BLaER1 (cell line): ENCODE measurements around the gene LPIN3.

Experiments
- H3K27ac ChIP-seq: shearing (Covaris generic); formaldehyde crosslinking; 2 replicates; pipeline ENCODE4 v1.8.1; 2022
- H3K27me3 ChIP-seq: shearing (Covaris generic); formaldehyde crosslinking; 2 replicates; pipeline ENCODE4 v1.8.1; 2022
- H3K36me3 ChIP-seq: shearing (Covaris generic); formaldehyde crosslinking; 2 replicates; pipeline ENCODE4 v1.8.1; 2022
- H3K4me1 ChIP-seq: shearing (Covaris generic); formaldehyde crosslinking; 2 replicates; pipeline ENCODE4 v1.8.1; 2022
- H3K4me2 ChIP-seq: shearing (Covaris generic); formaldehyde crosslinking; 2 replicates; pipeline ENCODE4 v1.8.1; 2022
- H3K4me3 ChIP-seq: shearing (Covaris generic); formaldehyde crosslinking; 2 replicates; pipeline ENCODE4 v1.8.1; 2022
- H3K9ac ChIP-seq: shearing (Covaris generic); formaldehyde crosslinking; 2 replicates; pipeline ENCODE4 v1.8.1; 2022
- H3K9me3 ChIP-seq: shearing (Covaris generic); formaldehyde crosslinking; 2 replicates; pipeline ENCODE4 v1.8.1; 2022
- H4K20me1 ChIP-seq: shearing (Covaris generic); formaldehyde crosslinking; 2 replicates; pipeline ENCODE4 v1.8.1; 2022
- Cebpa-rat ChIP-seq: shearing (Covaris generic); IDR thresholded peaks from 2 replicates; pipeline ENCODE4 v1.8.1; 2022

The LPIN3 gene

DNA sequence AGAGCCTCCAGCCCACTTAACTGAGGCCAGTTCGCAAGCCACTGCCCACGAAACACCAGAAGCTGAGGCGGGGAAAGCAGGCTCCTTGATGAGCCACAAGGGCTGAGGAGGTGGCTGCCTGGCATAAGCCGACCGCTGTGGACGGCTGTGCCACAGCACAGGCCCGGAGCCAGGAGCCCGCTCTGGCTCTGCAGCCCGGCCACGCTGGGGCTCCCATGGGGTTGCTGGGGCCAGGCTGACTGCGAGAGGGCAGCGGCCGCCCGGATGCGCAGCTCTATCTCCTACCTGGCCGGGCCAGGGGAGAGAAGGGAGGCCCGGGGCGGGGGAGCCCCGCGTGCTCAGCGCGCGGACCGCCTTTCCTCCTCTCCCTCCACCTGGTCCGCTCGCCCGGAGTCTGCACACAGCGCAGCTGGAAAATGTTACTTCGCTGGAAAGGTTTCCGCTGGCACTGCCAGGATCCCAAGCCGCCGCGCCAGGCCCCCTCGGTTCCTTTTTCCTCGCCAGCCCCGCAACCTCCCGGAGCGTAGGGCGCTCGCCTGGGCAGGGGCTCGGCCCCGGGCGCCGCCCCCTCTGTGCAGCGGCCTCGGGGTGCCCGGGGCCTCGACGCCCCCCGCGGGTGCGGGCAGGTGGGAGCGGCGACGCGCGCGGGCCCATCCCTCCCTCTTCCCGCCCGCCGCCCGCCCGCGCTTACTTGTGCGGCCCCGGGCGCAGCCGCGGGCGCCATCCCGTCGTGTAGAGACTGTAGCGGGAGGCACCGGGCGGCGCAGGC, 25.3 kb downstream of the LPIN3 start:
- H3K27ac ChIP-seq, result no peak overlapping the region
- H3K9me3 ChIP-seq, result peaks cover 27% of the 10 kb centered on the region
- H3K4me1 ChIP-seq, result no peaks in the 10 kb centered on the region
- H4K20me1 ChIP-seq, result no peaks in the 10 kb centered on the region; the same call in 1 of the 2 replicates
- H3K9ac ChIP-seq, result no peak overlapping the region
- peaks cover 44% of the 10 kb centered on the region for H3K27me3 ChIP-seq
- TF ChIP-seq Cebpa-rat, result no peak
- H3K36me3 ChIP-seq, result no peaks in the 10 kb centered on the region
- H3K4me2 ChIP-seq, result no peak overlapping the region
- 0 out of 2 replicates have a peak overlapping the region, but pooled peaks have one; percentile 14 for H3K4me3 ChIP-seq

DNA sequence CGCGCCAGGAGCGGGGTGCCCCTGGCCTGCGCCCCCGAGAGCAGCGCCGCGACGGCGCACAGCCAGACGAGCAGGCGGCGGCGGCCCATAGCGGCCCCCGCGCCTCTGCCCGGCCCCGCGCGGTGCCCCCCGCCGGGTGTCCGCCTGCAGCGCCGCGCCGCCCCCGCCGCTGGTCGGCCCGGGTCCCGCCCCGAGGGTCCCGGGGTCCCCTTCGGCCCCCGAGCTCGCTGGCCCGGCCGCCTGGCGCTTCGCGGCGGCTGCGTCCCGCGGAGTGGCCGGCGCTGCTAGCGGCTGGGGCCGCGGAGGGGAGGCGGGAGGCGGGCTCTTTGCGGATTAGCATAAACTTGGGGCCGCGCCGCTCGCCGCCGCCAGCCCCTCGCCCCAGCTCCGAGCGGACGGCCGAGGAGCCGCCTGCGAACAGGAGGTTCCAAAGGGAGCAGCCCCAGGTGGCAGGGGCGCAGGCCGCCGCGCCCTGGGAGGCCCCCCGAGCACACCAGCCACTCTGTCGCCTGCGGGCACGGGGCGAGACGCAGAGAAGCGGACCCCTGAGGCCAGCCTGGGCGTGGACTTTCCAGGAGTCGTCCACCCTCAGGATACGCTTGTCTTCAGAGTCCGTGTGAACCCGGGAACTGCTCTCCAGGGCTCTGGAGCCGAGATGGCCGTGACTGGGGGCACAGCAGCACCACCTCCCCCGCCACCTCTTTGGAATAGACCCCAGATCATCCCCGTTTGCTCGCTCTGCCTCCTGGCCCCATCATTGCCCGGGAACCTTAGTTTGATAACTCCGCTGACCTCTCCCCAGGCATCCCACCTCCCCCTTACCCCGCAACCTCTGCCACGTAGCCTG, 26.1 kb downstream of the LPIN3 start, which contains the start of gene EMILIN3:
Gene EMILIN3 (minus strand): TSS at position 273 of the 847 bp plus-strand sequence. CDS start 184 bp downstream, at position 89.
- H4K20me1 ChIP-seq, result no peaks in the 10 kb centered on the region; the same call in 1 of the 2 replicates
- H3K27me3 ChIP-seq, result peaks cover 44% of the 10 kb centered on the region
- no peak within 1 kb of the TSS for H3K27ac ChIP-seq
- H3K4me2 ChIP-seq, result no peak within 1 kb of the TSS
- 0 out of 2 replicates have a peak within 1 kb of the TSS, but pooled peaks have one; percentile 14 for H3K4me3 ChIP-seq
- H3K9ac ChIP-seq, result no peak within 1 kb of the TSS
- TF ChIP-seq Cebpa-rat, result no peak
- H3K9me3 ChIP-seq, result peaks cover 35% of the 10 kb centered on the region
- no peaks in the 10 kb centered on the region for H3K4me1 ChIP-seq
- H3K36me3 ChIP-seq, result no peaks in the 10 kb centered on the region

- TF ChIP-seq Cebpa-rat, result no peak
- Histone ChIP-seq H3K4me2 (no peak overlapping the region), H3K9me3 (peaks cover 38% of the 10 kb centered on the region), H3K4me3 (no peak overlapping the region), H3K27me3 (peaks cover 44% of the 10 kb centered on the region), H4K20me1 (no peaks in the 10 kb centered on the region; the same call in 1 of the 2 replicates), H3K27ac (no peak overlapping the region), H3K9ac (no peak overlapping the region), H3K36me3 (no peaks in the 10 kb centered on the region), H3K4me1 (no peaks in the 10 kb centered on the region)
Observed at GRCh38 chr20:41367393-41367695, 26.7 kb downstream of the LPIN3 start.

DNA sequence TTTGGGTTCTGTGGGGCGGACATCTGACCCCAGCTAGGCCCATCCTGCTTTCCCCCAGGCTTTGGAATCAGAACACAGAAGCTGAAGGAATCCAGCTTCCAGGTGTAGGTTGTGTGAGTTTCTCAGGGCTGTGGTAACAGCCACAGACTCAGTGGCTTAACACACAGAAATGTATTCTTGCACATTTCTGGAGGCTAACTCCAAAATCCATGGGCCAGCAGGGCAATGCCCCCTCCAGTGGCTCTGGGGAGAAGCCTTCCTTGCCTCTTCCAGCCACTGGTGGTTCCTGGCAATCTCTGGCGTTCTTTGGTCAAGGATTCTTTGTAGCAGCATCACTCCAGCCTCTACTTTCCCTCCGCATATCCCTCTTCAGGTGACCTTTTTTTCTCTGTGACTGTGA, 27.3 kb downstream of the LPIN3 start:
- Histone ChIP-seq H3K9me3 (peaks cover 44% of the 10 kb centered on the region), H3K9ac (no peak overlapping the region), H4K20me1 (no peaks in the 10 kb centered on the region; the same call in 1 of the 2 replicates), H3K4me1 (no peaks in the 10 kb centered on the region), H3K27ac (no peak overlapping the region), H3K27me3 (peaks cover 44% of the 10 kb centered on the region), H3K4me2 (no peak overlapping the region), H3K4me3 (no peak overlapping the region), H3K36me3 (no peaks in the 10 kb centered on the region)
- no peak for TF ChIP-seq Cebpa-rat

GRCh38 chr20:41369673-41370072, 29.1 kb downstream of the LPIN3 start:
- Histone ChIP-seq H3K9me3 (peaks cover 48% of the 10 kb centered on the region), H3K36me3 (no peaks in the 10 kb centered on the region), H3K4me1 (no peaks in the 10 kb centered on the region), H3K4me3 (no peak overlapping the region), H3K27me3 (peaks cover 36% of the 10 kb centered on the region), H3K4me2 (no peak overlapping the region), H4K20me1 (no peaks in the 10 kb centered on the region; the same call in 1 of the 2 replicates), H3K9ac (no peak overlapping the region), H3K27ac (no peak overlapping the region)
- TF ChIP-seq Cebpa-rat, result no peak

- H3K9ac ChIP-seq, result no peak overlapping the region
- H3K4me2 ChIP-seq, result no peak overlapping the region
- H4K20me1 ChIP-seq, result no peaks in the 10 kb centered on the region; the same call in 1 of the 2 replicates
- no peak overlapping the region for H3K27ac ChIP-seq
- no peaks in the 10 kb centered on the region for H3K36me3 ChIP-seq
- H3K4me3 ChIP-seq, result no peak overlapping the region
- H3K9me3 ChIP-seq, result peaks cover 48% of the 10 kb centered on the region
- H3K4me1 ChIP-seq, result no peaks in the 10 kb centered on the region
- H3K27me3 ChIP-seq, result peaks cover 31% of the 10 kb centered on the region
- no peak for TF ChIP-seq Cebpa-rat
Observed at GRCh38 chr20:41370176-41370575, 29.6 kb downstream of the LPIN3 start.

GRCh38 chr20:41371371-41371770, 30.8 kb downstream of the LPIN3 start:
- Histone ChIP-seq H3K9me3 (peaks cover 41% of the 10 kb centered on the region), H3K27me3 (peaks cover 19% of the 10 kb centered on the region), H4K20me1 (no peaks in the 10 kb centered on the region; the same call in 1 of the 2 replicates), H3K36me3 (no peaks in the 10 kb centered on the region), H3K9ac (no peak overlapping the region), H3K4me1 (no peaks in the 10 kb centered on the region), H3K27ac (no peak overlapping the region), H3K4me2 (no peak overlapping the region), H3K4me3 (no peak overlapping the region)
- TF ChIP-seq Cebpa-rat, result no peak

DNA sequence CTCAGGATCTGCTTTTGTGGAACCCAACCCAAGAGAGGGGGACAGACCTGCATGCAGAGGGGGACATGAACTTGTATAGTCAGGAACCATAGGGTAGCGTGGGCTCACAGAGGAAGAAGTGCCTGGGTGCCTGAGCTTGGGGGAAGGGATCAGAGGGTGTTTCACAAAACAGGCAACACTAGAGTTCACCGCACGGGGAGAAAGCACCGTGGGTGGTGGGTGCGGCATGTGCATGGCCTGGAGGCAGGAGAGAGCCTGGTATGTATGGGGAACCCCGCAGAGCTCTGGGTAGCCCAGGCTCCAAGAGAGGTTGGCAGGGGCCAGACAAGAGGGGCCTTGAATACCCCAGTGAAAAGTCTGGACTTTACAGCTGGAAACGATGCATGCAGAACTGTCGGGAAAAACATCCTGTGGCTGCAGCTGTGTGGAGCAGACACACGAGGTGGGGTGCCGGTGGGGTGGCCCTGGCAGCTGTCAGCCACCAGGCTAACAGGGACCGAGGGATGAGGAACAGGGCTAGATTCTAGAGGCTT, 32.7 kb downstream of the LPIN3 start:
- no peak overlapping the region for H3K27ac ChIP-seq
- no peaks in the 10 kb centered on the region for H3K4me1 ChIP-seq
- no peak for TF ChIP-seq Cebpa-rat
- H3K27me3 ChIP-seq, result no peaks in the 10 kb centered on the region; the same call in 1 of the 2 replicates
- H3K36me3 ChIP-seq, result no peaks in the 10 kb centered on the region
- H3K4me2 ChIP-seq, result no peak overlapping the region
- H4K20me1 ChIP-seq, result no peaks in the 10 kb centered on the region
- H3K9me3 ChIP-seq, result peaks cover 23% of the 10 kb centered on the region
- no peak overlapping the region for H3K9ac ChIP-seq
- no peak overlapping the region for H3K4me3 ChIP-seq

DNA sequence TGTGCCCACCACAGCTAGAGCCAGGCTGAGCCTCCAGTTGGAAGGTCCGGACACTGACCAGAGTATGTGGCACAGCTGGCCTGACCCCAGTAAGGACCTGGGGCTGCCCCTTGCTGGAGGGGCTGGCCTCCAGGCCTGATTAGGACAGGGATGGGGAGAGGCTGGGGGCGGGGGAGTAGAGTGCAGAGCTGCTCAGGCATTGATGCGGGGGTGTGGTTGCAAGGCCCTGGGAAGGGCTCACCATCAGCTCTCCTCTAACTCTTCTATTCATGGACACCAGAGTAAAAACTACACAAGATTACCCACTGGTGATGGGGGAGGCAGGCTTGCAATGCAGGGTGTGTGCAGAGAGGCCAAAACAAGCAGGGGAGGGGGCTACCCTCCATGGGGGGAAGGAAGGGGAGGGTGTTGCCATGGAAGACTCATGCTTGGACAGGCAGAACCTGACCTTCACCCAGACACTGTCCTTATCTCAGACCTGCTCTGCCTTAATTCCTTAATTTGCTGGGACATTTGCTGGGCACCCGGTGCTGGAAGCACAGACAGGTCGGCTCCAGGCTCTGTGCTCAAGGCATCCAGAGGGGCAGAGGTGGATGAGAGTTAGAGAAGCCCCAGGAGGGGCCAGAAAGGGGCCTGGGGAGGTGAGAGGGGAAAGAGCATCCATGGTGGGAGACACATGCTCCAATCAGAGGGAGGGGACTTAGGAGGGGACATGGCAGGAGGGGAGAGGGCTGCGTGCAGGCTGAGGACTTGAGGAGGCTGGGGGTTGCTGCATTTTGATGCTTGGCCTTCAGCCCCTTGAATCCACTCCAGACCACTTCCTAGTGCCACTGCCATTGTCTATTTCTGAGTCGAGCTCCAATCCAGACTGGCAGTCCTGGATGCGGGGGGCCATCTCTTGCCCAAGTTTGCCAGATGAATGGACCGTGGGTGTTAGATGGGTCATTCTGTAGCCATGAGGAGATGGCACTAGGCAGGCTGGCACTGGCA, 33.6 kb downstream of the LPIN3 start:
- no peak for TF ChIP-seq Cebpa-rat
- H3K4me2 ChIP-seq, result no peak overlapping the region
- H3K27me3 ChIP-seq, result no peaks in the 10 kb centered on the region
- no peaks in the 10 kb centered on the region for H3K4me1 ChIP-seq
- H3K27ac ChIP-seq, result no peak overlapping the region
- H4K20me1 ChIP-seq, result no peaks in the 10 kb centered on the region
- peaks cover 23% of the 10 kb centered on the region for H3K9me3 ChIP-seq
- H3K9ac ChIP-seq, result no peak overlapping the region
- H3K4me3 ChIP-seq, result no peak overlapping the region
- no peaks in the 10 kb centered on the region for H3K36me3 ChIP-seq
